ENCODE data around the gene NADSYN1.
A peak's percentile ranks its signal among the peaks of the same experiment; 100 is the strongest.

Gene NADSYN1

GRCh38 chr11:71451596-71452198 is 1.3 kb upstream of the NADSYN1 start:
- no peak for TF ChIP-seq CTCF (IDR thresholded peaks at IDR 0.05; ENCODE audit: low read depth, low read length)
- no peak overlapping the region for H3K4me3 ChIP-seq (ENCODE audit: low read depth, low read length)

GRCh38 chr11:71452199-71453036 is 585 bp upstream of the NADSYN1 start:
- peak overlapping the region; percentile 95 for H3K4me3 ChIP-seq (ENCODE audit: low read depth, low read length)
- no peak for TF ChIP-seq CTCF (IDR thresholded peaks at IDR 0.05; ENCODE audit: low read depth, low read length)

- no peak for TF ChIP-seq CTCF (IDR thresholded peaks at IDR 0.05; ENCODE audit: low read depth, low read length)
Observed at GRCh38 chr11:71453918-71454304, 908 bp downstream of the NADSYN1 start.

GRCh38 chr11:71454470-71455113 is 1.6 kb downstream of the NADSYN1 start:
- no peak overlapping the region for H3K4me3 ChIP-seq (ENCODE audit: low read depth, low read length)
- TF ChIP-seq CTCF (IDR thresholded peaks at IDR 0.05; ENCODE audit: low read depth, low read length), result no peak

More at GRCh38 chr11:71453918-71454304, 908 bp downstream of the NADSYN1 start:
- peak overlapping the region; percentile 95 for H3K4me3 ChIP-seq (ENCODE audit: low read depth, low read length)

GRCh38 chr11:71456294-71456693 is 3.3 kb downstream of the NADSYN1 start:
- no peak for TF ChIP-seq CTCF (IDR thresholded peaks at IDR 0.05; ENCODE audit: low read depth, low read length)
- no peak overlapping the region for H3K4me3 ChIP-seq (ENCODE audit: low read depth, low read length)

- H3K4me3 ChIP-seq (ENCODE audit: low read depth, low read length), result no peak overlapping the region
- TF ChIP-seq CTCF (IDR thresholded peaks at IDR 0.05; ENCODE audit: low read depth, low read length), result no peak
Observed at GRCh38 chr11:71456831-71457230, 3.8 kb downstream of the NADSYN1 start.

All from WI38 (cell line).